Ovary (tissue), 9 donors: ENCODE data around the gene NCMAP. TPM values are rescaled to one million over a fixed set of nuclear protein-coding genes. Genes with fewer than 3 reads are reported as not detected.

Experiments
- DNase-seq, 5 donors: peaks; one replicate each; pipeline ENCODE4 v3.0.0-alpha.2; 2019 to 2020
- H3K27ac ChIP-seq, 2 donors: fragments of 200-600 bp; one replicate each; pipeline versions ENCODE4 v1.5.1 to v1.8.0; 2019 to 2022
- H3K27me3 ChIP-seq: fragments of 200-600 bp; one replicate; pipeline ENCODE4 v1.8.0; 2022
- H3K36me3 ChIP-seq: fragments of 200-600 bp; sonication (generic); one replicate; pipeline ENCODE4 v1.5.1; 2019
- H3K4me1 ChIP-seq: one replicate; pipeline ENCODE4 v1.8.1; 2013; ENCODE audit warnings: mild to moderate bottlenecking, moderate library complexity; ENCODE audit not compliant: insufficient read depth
- H3K4me3 ChIP-seq: fragments of 200-600 bp; sonication (generic); one replicate; pipeline ENCODE4 v1.5.1; 2017
- H3K9me3 ChIP-seq, 2 donors: fragments of 200-600 bp in 1 of 2; sonication (generic) in 1 of 2; one replicate each; pipeline versions ENCODE4 v1.5.1 to v1.8.1; 2013 to 2019; ENCODE audit warnings: mild to moderate bottlenecking in 1 of 2, moderate library complexity in 1 of 2
- EP300 ChIP-seq: sonication (generic); formaldehyde crosslinking; IDR thresholded peaks from one replicate; pipeline ENCODE4 v1.6.1; 2017; ENCODE audit warnings: antibody characterized with exemption
- POLR2A ChIP-seq: fragments of 450-650 bp; IDR thresholded peaks from one replicate; pipeline ENCODE4 v1.6.1; 2017; ENCODE audit warnings: antibody characterized with exemption, mild to moderate bottlenecking, moderate library complexity
- WGBS, 3 donors: extraction: QIAGEN DNeasy Blood & Tissue Kit in 1 of 3; methylation state at CpG; one replicate each; pipeline versions ENCODE4 v1.1.5 to v1.1.7; 2013 to 2017; 5-methylcytosine and 5-hydroxymethylcytosine counted together
- intact Hi-C, 4 donors: fragments of 100-400 bp; cut with DNase I; formaldehyde crosslinking; loops; one replicate each; pipeline versions ENCODE4 v1.11.0 to v1.15.1; 2022 to 2023
- polyA plus RNA-seq, 2 donors: library from polyadenylated mRNA; stranded (reverse); fragments of 200-250 nt in 1 of 2; fragments of 350-450 nt in 1 of 2; fragmentation: Illumina TruSeq in 1 of 2; extraction: RNeasy Lipid Tissue Mini Kit (QIAGEN cat#74804) in 1 of 2; gene quantifications; one replicate each; pipeline ENCODE4 v1.2.3, GENCODE V29; 2013 to 2014
- total RNA-seq, 7 donors: library from RNA; depleted of rRNA in 2 of 7; stranded (reverse); fragments of >200 nt in 2 of 7; fragmentation: NEBNext Ultra II Directional in 3 of 7; extraction: Animal tissue kit (Norgen Biotek cat#: 25700) in 3 of 7; gene quantifications; one replicate each; pipeline versions ENCODE4 v1.1.0 to v1.2.4, GENCODE V29; 2016 to 2023
- TF ChIP-seq, protein P1 (sequence below), 3 donors: fragments of 450-650 bp in 2 of 3; fragments of 200-600 bp in 1 of 3; IDR thresholded peaks; one replicate each; pipeline versions ENCODE4 v1.5.1 to v1.8.0; 2016 to 2022; ENCODE audit warnings: antibody characterized with exemption in 3 of 3, mild to moderate bottlenecking in 1 of 3
- donor health status: DM: no; HTN: no; CAD: no; lungs with moderate emphysema.
- donor health status: DM: no; HTN: no; CAD: no.
- donor health status: Bipolar disorder and iron deficiency.
- donor health status: DM: yes; HTN: yes; CAD: no.
- donor health status: DM: no; HTN: no; CAD: no.
- donor health status: DM: yes; HTN: yes; CAD: no.

The NCMAP gene
- total and polyA plus RNA-seq, 9 donors, result 0.01 to 0.83 (median 0.40) TPM; not detected in 2

DNA sequence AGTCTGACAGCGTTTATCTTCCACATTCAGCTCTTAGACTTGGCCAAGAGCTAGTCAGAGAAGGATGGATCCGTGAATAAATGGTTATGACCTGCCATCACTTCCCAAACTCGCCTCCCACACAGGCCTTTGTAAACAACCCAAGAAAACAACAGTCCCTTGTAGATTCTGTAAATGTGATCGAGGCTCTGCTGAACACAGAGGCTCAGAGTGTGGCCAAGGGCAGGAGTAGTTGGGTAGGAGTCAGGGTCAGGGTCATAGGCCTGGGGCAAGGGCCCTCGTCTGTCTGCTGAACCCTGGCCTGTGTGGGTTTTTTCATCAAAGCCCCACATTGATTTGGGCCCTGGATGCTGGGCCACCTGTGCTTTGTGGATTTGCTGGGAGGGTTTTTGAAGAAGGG is 32.7 kb downstream of the NCMAP start:
- Histone ChIP-seq H3K9me3 (no peaks in the 10 kb centered on the region), H3K27me3 (no peaks in the 10 kb centered on the region), H3K4me3 (no peak overlapping the region), H3K4me1 (no peaks in the 10 kb centered on the region), H3K36me3 (no peaks in the 10 kb centered on the region), H3K27ac (no peak overlapping the region)
- DNase-seq, result no peak
- 27 to 37% (median 36%) methylated on average over 5 of the region's 5 CpGs for WGBS, 3 donors
- intact Hi-C loops, result no loop called here
- TF ChIP-seq POLR2A (no peak), EP300 (no peak)
- TF ChIP-seq, protein P1, sequence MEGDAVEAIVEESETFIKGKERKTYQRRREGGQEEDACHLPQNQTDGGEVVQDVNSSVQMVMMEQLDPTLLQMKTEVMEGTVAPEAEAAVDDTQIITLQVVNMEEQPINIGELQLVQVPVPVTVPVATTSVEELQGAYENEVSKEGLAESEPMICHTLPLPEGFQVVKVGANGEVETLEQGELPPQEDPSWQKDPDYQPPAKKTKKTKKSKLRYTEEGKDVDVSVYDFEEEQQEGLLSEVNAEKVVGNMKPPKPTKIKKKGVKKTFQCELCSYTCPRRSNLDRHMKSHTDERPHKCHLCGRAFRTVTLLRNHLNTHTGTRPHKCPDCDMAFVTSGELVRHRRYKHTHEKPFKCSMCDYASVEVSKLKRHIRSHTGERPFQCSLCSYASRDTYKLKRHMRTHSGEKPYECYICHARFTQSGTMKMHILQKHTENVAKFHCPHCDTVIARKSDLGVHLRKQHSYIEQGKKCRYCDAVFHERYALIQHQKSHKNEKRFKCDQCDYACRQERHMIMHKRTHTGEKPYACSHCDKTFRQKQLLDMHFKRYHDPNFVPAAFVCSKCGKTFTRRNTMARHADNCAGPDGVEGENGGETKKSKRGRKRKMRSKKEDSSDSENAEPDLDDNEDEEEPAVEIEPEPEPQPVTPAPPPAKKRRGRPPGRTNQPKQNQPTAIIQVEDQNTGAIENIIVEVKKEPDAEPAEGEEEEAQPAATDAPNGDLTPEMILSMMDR (IDR thresholded peaks at IDR 0.05), result no peak

DNA sequence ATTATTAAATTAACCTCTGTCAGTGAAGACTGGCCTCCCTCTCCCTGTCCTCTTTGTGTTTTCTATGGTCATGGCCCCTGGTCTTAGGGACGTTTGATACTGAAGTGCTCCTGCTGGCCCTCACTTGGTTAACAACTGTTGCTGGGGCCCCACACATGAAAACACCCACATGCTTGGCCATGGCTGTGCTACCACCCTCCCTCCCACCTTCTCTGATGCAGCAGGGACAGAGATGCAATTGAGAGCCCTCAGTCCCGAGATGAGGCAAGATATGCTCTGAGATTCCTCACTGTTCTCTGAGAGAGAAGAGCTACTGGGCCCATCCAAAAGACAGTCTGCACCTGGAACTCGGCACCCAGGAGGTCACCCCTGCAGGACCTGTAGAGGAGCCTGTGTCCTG is 33.3 kb downstream of the NCMAP start:
- H3K9me3 ChIP-seq, result no peaks in the 10 kb centered on the region
- no peak overlapping the region for H3K4me3 ChIP-seq
- TF ChIP-seq EP300, result no peak
- TF ChIP-seq, protein P1 (IDR thresholded peaks at IDR 0.05), result no peak
- TF ChIP-seq POLR2A, result no peak
- intact Hi-C loops, result no loop called here
- WGBS, 3 donors, result 54 to 65% (median 55%) methylated on average over 3 of the region's 3 CpGs
- H3K27ac ChIP-seq, result no peak overlapping the region
- DNase-seq, result no peak
- H3K27me3 ChIP-seq, result no peaks in the 10 kb centered on the region
- H3K36me3 ChIP-seq, result no peaks in the 10 kb centered on the region
- H3K4me1 ChIP-seq, result no peaks in the 10 kb centered on the region

DNA sequence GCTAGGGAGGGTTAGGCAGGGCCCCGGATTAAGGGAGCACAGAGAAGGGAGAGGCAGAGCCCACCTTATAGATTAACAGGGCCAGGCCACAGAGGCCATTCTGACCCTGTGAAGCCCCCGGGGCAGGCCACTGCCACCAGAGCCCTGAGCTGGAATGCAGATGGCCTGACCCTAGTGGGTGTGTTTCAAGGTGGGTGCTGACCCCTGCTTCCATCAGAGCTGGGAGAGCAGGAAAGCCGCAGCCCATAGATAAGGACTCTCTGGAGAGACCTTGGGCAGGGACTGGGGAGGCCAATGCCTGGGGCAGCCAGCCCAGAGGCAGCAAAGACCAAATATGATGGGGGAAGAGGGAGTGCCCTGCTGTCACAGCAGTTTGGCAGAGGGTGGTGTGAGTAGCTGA is 35.9 kb downstream of the NCMAP start:
- TF ChIP-seq POLR2A, result no peak
- no peak for TF ChIP-seq EP300
- TF ChIP-seq, protein P1 (IDR thresholded peaks at IDR 0.05), result no peak
- H3K27me3 ChIP-seq, result no peaks in the 10 kb centered on the region
- H3K4me1 ChIP-seq, result no peaks in the 10 kb centered on the region
- intact Hi-C loops, result no loop called here
- no peak overlapping the region for H3K4me3 ChIP-seq
- no peaks in the 10 kb centered on the region for H3K36me3 ChIP-seq
- WGBS, 3 donors, result 42 to 56% (median 50%) methylated on average over 3 of the region's 3 CpGs
- no peak overlapping the region for H3K27ac ChIP-seq
- H3K9me3 ChIP-seq, result no peaks in the 10 kb centered on the region
- no peak for DNase-seq

DNA sequence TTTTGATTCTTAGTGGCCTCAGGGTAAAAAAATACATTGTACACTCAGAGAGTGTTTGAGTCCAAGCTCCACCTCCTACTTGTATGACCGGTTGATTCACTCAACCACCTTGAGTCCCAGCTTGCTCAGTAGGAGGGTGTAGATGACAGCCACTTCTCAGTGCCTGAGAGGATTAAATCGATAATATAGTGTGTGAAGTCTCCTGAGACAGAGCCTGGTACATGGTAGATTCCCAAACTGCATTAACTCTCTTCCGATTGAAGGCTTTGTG is 38.4 kb downstream of the NCMAP start:
- WGBS, 3 donors, result 77 to 90% (median 78%) methylated on average over 3 of the region's 3 CpGs
- intact Hi-C loops, result no loop called here

More for the DNA sequence above, 38.4 kb downstream of the NCMAP start:
- H3K27me3 ChIP-seq, result no peaks in the 10 kb centered on the region
- no peaks in the 10 kb centered on the region for H3K9me3 ChIP-seq
- no peak overlapping the region for H3K4me3 ChIP-seq
- no peak for TF ChIP-seq POLR2A
- no peak for TF ChIP-seq EP300
- TF ChIP-seq, protein P1 (IDR thresholded peaks at IDR 0.05), result no peak
- H3K4me1 ChIP-seq, result no peaks in the 10 kb centered on the region
- H3K36me3 ChIP-seq, result no peaks in the 10 kb centered on the region
- no peak overlapping the region for H3K27ac ChIP-seq
- DNase-seq, result no peak
